Tibial nerve (tissue), 4 donors: ENCODE data around the gene KRT40. TPM values are rescaled to one million over a fixed set of nuclear protein-coding genes. Genes with fewer than 3 reads are reported as not detected.

Experiments used
- DNase-seq, 2 donors: peaks; one replicate each; pipeline ENCODE4 v3.0.0-alpha.2; 2019; ENCODE audit warnings: low spot score in 2 of 2
- H3K27ac ChIP-seq, 4 donors: fragments of 200-600 bp; sonication (generic) in 3 of 4; one replicate each; pipeline ENCODE4 v1.5.1; 2017 to 2019; ENCODE audit warnings: mild to moderate bottlenecking in 1 of 4
- H3K27me3 ChIP-seq, 2 donors: fragments of 200-600 bp; sonication (generic) in 1 of 2; one replicate each; pipeline versions ENCODE4 v1.5.1 to v1.6.0; 2017 to 2019
- H3K36me3 ChIP-seq, 3 donors: fragments of 200-600 bp; sonication (generic); one replicate each; pipeline ENCODE4 v1.5.1; 2018 to 2019
- H3K4me1 ChIP-seq, 4 donors: fragments of 200-600 bp; sonication (generic) in 3 of 4; one replicate each; pipeline ENCODE4 v1.5.1; 2017 to 2019
- H3K4me3 ChIP-seq, 4 donors: fragments of 200-600 bp; sonication (generic) in 3 of 4; one replicate each; pipeline ENCODE4 v1.5.1; 2017 to 2019; ENCODE audit warnings: mild to moderate bottlenecking in 1 of 4, moderate library complexity in 1 of 4
- H3K9me3 ChIP-seq, 4 donors: fragments of 200-600 bp; sonication (generic) in 3 of 4; one replicate each; pipeline ENCODE4 v1.5.1; 2017 to 2019
- CTCF ChIP-seq, 5 experiments: fragments of 200-600 bp in 3 of 5; fragments of 450-650 bp in 2 of 5; sonication (generic) in 3 of 5; IDR thresholded peaks; one replicate each; pipeline ENCODE4 v1.5.1; 2016 to 2019; ENCODE audit warnings: antibody characterized with exemption in 5 of 5, mild to moderate bottlenecking in 3 of 5, moderate library complexity in 2 of 5
- EP300 ChIP-seq, 2 donors: sonication (generic); formaldehyde crosslinking; IDR thresholded peaks; one replicate each; pipeline ENCODE4 v1.6.1; 2017; ENCODE audit warnings: antibody characterized with exemption in 2 of 2, mild to moderate bottlenecking in 1 of 2
- POLR2A ChIP-seq, 2 donors: fragments of 450-650 bp; IDR thresholded peaks; one replicate each; pipeline ENCODE4 v1.6.1; 2017; ENCODE audit warnings: antibody characterized with exemption in 2 of 2, mild to moderate bottlenecking in 2 of 2, moderate library complexity in 2 of 2
- WGBS, 2 donors: methylation state at CpG; one replicate each; pipeline ENCODE4 v1.1.5; 2018; 5-methylcytosine and 5-hydroxymethylcytosine counted together
- total RNA-seq, 4 donors: library from RNA; depleted of rRNA; stranded (reverse); fragments of >200 nt; gene quantifications; one replicate each; pipeline ENCODE4 v1.1.0, GENCODE V29; 2016

The KRT40 gene
- total RNA-seq, 4 donors from 2014 or later, result not detected

- no peak for DNase-seq
- TF ChIP-seq EP300 (IDR thresholded peaks at IDR 0.05) (no peak), CTCF (IDR thresholded peaks at IDR 0.05) (no peak), POLR2A (IDR thresholded peaks at IDR 0.05) (no peak)
- Histone ChIP-seq H3K9me3 (no peaks in the 10 kb centered on the region), H3K27ac (no peak overlapping the region), H3K27me3 (no peaks in the 10 kb centered on the region), H3K4me3 (no peak overlapping the region), H3K36me3 (no peaks in the 10 kb centered on the region), H3K4me1 (no peaks in the 10 kb centered on the region)
- WGBS, 2 donors, result 88 to 93% methylated on average over 3 of the region's 3 CpGs
Observed at GRCh38 chr17:41019415-41019814, 35.3 kb upstream of the KRT40 start.

- no peak for TF ChIP-seq POLR2A (IDR thresholded peaks at IDR 0.05)
- TF ChIP-seq EP300 (IDR thresholded peaks at IDR 0.05), result no peak
- TF ChIP-seq CTCF (IDR thresholded peaks at IDR 0.05), result no peak
- 56 to 71% methylated on average over 3 of the region's 3 CpGs for WGBS, 2 donors
- no peak overlapping the region for H3K4me3 ChIP-seq
- H3K27ac ChIP-seq, result no peak overlapping the region
- no peaks in the 10 kb centered on the region for H3K27me3 ChIP-seq
- no peaks in the 10 kb centered on the region for H3K9me3 ChIP-seq
- no peaks in the 10 kb centered on the region for H3K4me1 ChIP-seq
- no peaks in the 10 kb centered on the region for H3K36me3 ChIP-seq
- no peak for DNase-seq
Observed at GRCh38 chr17:41018541-41018940, 34.4 kb upstream of the KRT40 start.

DNA sequence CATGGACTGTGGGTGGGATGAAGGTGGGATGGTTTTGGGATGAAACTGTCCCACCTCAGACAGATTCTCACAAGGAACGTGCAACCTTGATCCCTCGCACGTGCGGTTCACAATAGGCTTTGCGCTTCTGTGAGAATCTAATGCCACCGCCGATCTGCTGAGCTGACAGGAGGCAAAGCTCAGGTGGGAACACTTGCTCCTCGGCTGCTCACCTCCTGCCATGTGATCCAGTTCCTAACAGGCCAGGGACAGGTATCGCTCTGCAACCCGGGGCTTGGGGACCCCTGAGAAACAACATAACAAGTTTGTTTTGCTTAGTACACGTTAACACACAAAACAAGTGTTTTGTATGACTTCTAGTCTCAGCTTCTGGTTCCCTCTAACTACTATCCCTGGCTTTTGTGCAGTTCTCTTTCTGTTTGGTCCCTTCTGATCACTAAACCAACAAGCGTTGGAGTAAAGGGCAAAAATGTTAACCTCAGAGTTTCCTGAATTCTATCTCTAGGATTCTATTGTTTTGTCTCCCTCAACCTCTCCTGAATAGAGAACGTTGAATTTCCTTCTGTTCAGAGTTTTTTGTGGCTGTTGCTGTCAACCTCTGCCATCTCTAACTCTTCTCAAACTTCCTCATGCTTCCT, 32.6 kb upstream of the KRT40 start:
- no peaks in the 10 kb centered on the region for H3K36me3 ChIP-seq
- WGBS, 2 donors, result 69 to 72% methylated on average over 13 of the region's 13 CpGs
- no peaks in the 10 kb centered on the region for H3K4me1 ChIP-seq
- H3K9me3 ChIP-seq, result no peaks in the 10 kb centered on the region
- no peak overlapping the region for H3K27ac ChIP-seq
- H3K27me3 ChIP-seq, result no peaks in the 10 kb centered on the region
- no peak for TF ChIP-seq POLR2A (IDR thresholded peaks at IDR 0.05)
- no peak for TF ChIP-seq EP300 (IDR thresholded peaks at IDR 0.05)
- TF ChIP-seq CTCF (IDR thresholded peaks at IDR 0.05), result no peak
- no peak for DNase-seq
- H3K4me3 ChIP-seq, result no peak overlapping the region

DNA sequence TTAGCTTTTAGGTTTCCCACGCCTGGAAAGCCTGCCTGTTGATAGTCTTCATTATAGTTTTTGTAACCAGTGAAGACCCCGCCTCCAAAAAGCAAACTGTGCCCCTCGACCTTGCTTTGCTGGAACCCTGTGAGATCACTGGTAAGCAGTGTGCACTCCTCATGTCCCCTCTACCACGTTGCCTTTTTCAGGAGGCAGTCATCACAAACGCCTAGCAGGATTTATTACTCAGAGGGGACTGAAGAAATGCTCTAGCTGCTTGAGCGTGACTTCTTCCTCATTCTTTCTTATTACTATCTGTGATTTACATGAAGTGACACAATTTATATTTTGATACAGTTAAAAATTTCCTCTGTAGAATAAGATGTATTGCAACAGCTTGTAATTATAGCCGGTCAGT, 31.3 kb upstream of the KRT40 start:
- no peak overlapping the region for H3K27ac ChIP-seq
- H3K4me1 ChIP-seq, result no peaks in the 10 kb centered on the region
- no peaks in the 10 kb centered on the region for H3K9me3 ChIP-seq
- WGBS, 2 donors, result 70 to 77% methylated on average over 7 of the region's 7 CpGs
- H3K36me3 ChIP-seq, result no peaks in the 10 kb centered on the region
- no peak for DNase-seq
- H3K27me3 ChIP-seq, result no peaks in the 10 kb centered on the region
- TF ChIP-seq POLR2A (IDR thresholded peaks at IDR 0.05) (no peak), EP300 (IDR thresholded peaks at IDR 0.05) (no peak), CTCF (IDR thresholded peaks at IDR 0.05) (no peak)
- H3K4me3 ChIP-seq, result no peak overlapping the region

DNA sequence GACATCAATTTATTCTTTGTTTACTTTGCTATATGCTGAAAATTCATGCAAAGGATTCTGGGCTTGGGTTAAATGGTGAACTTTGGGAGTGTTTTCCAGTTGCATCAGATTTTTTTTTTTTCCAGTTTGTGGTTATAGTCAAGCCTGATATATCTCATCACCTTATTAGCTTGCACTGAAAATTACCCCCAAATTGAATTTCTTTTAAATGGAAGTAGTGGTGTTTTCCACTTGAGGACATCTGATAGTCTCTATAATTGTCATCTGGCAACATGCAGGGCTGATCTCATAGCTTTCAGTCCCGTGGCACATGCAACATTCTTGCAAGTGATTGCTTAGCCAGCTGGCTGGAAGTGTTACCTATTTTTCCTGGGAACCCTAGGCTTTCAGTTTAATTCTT, 29.5 kb upstream of the KRT40 start:
- H3K27ac ChIP-seq, result no peak overlapping the region
- no peak overlapping the region for H3K4me3 ChIP-seq
- no peaks in the 10 kb centered on the region for H3K9me3 ChIP-seq
- TF ChIP-seq CTCF (IDR thresholded peaks at IDR 0.05), result no peak
- no peak for TF ChIP-seq EP300 (IDR thresholded peaks at IDR 0.05)
- no peak for TF ChIP-seq POLR2A (IDR thresholded peaks at IDR 0.05)
- no peaks in the 10 kb centered on the region for H3K27me3 ChIP-seq
- WGBS, 2 donors, result 14 to 24% methylated on average over 1 of the region's 1 CpG
- H3K36me3 ChIP-seq, result no peaks in the 10 kb centered on the region
- no peaks in the 10 kb centered on the region for H3K4me1 ChIP-seq
- no peak for DNase-seq
